K562 (cell line): ENCODE measurements around the gene PCED1B. TPM values are rescaled to one million over a fixed set of nuclear protein-coding genes. Genes with fewer than 3 reads are reported as not detected.

Source experiments
- ATAC-seq: fragments of 200-7000 bp; cut with Tn5 transposase; 3 replicates; pipeline ENCODE4 v1.9.1; 2020; ENCODE audit warnings: moderate library complexity
- BruUV-seq: library from RNA; stranded (reverse); fragments of 400-500 nt; replicated peaks from 2 replicates; lab custom pipeline; 2021; lab: Mats Ljungman, UMichigan
- CTCF ChIA-PET: fragments of 300-600 bp; formaldehyde crosslinking; extraction: SDS; loops from one replicate; lab custom pipeline; 2021; ENCODE audit warnings: low intra/inter-chr PET ratio; lab: Yijun Ruan, JAX
- POLR2A ChIA-PET: fragments of 300-600, 350-650 bp; sonication (Branson Sonifier 250); formaldehyde crosslinking; extraction: SDS; loops from one replicate; lab custom pipeline; 2021; ENCODE audit warnings: antibody characterized with exemption, inconsistent platforms; lab: Yijun Ruan, JAX
- DNase-seq, 4 experiments: peaks; one replicate each; pipeline versions ENCODE4 v3.0.0 to v3.0.0-alpha.2; 2011 to 2018; ENCODE audit warnings: low spot score in 3 of 4, mixed read lengths in 3 of 4; ENCODE audit errors: extremely low read depth in 1 of 4
- FAIRE-seq: peaks from 2 replicates; lab custom pipeline; 2011; peaks lifted over from hg19 to GRCh38; lab: Jason Lieb, UNC
- H2AFZ ChIP-seq: 2 replicates; pipeline ENCODE4 v1.6.0; 2011; ENCODE audit warnings: low read depth, low read length, control low read depth, inconsistent platforms
- H3K27ac ChIP-seq: fragments of 200-600 bp; 3 replicates; pipeline ENCODE4 v1.8.0; 2011; ENCODE audit warnings: low read depth, mild to moderate bottlenecking, control low read depth, inconsistent platforms, low read length, moderate library complexity, mixed read lengths; ENCODE audit errors: extremely low read depth
- H3K27me3 ChIP-seq, 2 experiments: fragments of 300-600 bp in 1 of 2; 2 replicates in 1 of 2; 3 replicates in 1 of 2; pipeline versions ENCODE4 v1.6.0 to v1.8.0; 2011; ENCODE audit warnings: inconsistent platforms in 2 of 2, low read length in 2 of 2, mild to moderate bottlenecking in 1 of 2, mixed read lengths in 1 of 2, moderate library complexity in 1 of 2; ENCODE audit not compliant: control insufficient read depth in 2 of 2, insufficient read depth in 2 of 2
- H3K36me3 ChIP-seq: fragments of 300-600 bp; 3 replicates; pipeline ENCODE4 v1.8.0; 2011; ENCODE audit warnings: mild to moderate bottlenecking, low read length, inconsistent platforms; ENCODE audit not compliant: control insufficient read depth, insufficient read depth
- H3K4me1 ChIP-seq, 2 experiments: fragments of 200-600 bp in 1 of 2; replicated peaks in 1 of 2; 2 replicates in 1 of 2; 3 replicates in 1 of 2; pipeline versions ENCODE4 v1.5.1 to v1.8.0; 2011; ENCODE audit warnings: inconsistent platforms in 2 of 2, low read length in 2 of 2, mild to moderate bottlenecking in 1 of 2, mixed read lengths in 1 of 2, moderate library complexity in 1 of 2; ENCODE audit not compliant: control insufficient read depth in 2 of 2, insufficient read depth in 2 of 2
- H3K4me2 ChIP-seq: 2 replicates; pipeline ENCODE4 v1.6.1; 2011; ENCODE audit warnings: low read length, control low read depth, inconsistent platforms, mixed read lengths; ENCODE audit not compliant: insufficient read depth
- H3K4me3 ChIP-seq: fragments of 200-600 bp; sonication (generic), shearing (Covaris generic); 2 replicates; pipeline ENCODE4 v1.5.1; 2016; ENCODE audit warnings: control low read depth, inconsistent platforms
- H3K79me2 ChIP-seq: fragments of 200-600 bp; 3 replicates; pipeline ENCODE4 v1.8.0; 2011; ENCODE audit warnings: low read length, inconsistent platforms; ENCODE audit not compliant: control insufficient read depth, insufficient read depth
- H3K9ac ChIP-seq, 2 experiments: 2 replicates each; pipeline versions ENCODE4 v1.6.0 to v1.6.1; 2011; ENCODE audit warnings: low read depth in 2 of 2, low read length in 2 of 2, control low read depth in 1 of 2, inconsistent platforms in 1 of 2, mild to moderate bottlenecking in 1 of 2, mixed read lengths in 1 of 2; ENCODE audit not compliant: insufficient read depth in 1 of 2
- H3K9me1 ChIP-seq: one replicate; pipeline ENCODE4 v1.6.0; 2011; ENCODE audit warnings: inconsistent platforms, mild to moderate bottlenecking, low read length, moderate library complexity; ENCODE audit not compliant: control insufficient read depth, insufficient read depth
- H3K9me3 ChIP-seq: replicated peaks from 2 replicates; pipeline ENCODE4 v1.5.1; 2011; ENCODE audit warnings: low read depth, low read length, inconsistent platforms; ENCODE audit not compliant: control insufficient read depth, insufficient read depth
- H4K20me1 ChIP-seq: replicated peaks from 2 replicates; pipeline ENCODE4 v1.6.1; 2011; ENCODE audit warnings: low read length, inconsistent platforms, mixed read lengths; ENCODE audit not compliant: control insufficient read depth, insufficient read depth
- AFF4 ChIP-seq: sonication (generic); formaldehyde crosslinking; IDR thresholded peaks from 2 replicates; pipeline ENCODE4 v1.8.0; 2023; ENCODE audit warnings: mild to moderate bottlenecking, missing genetic modification reagents
- E2F4 ChIP-seq: sonication (generic); formaldehyde crosslinking; IDR thresholded peaks from 2 replicates; pipeline ENCODE4 v1.8.0; 2022; ENCODE audit warnings: mild to moderate bottlenecking, low read depth, missing genetic modification reagents
- ELF1 ChIP-seq: fragments of 200-800 bp; sonication (Bioruptor generic); IDR thresholded peaks from 2 replicates; pipeline ENCODE4 v1.6.1; 2016; ENCODE audit warnings: missing genetic modification characterization, missing compliant biosample characterization
- HMG20A ChIP-seq: fragments of 450-650 bp; formaldehyde crosslinking; conservative IDR thresholded peaks from 2 replicates; pipeline ENCODE4 v1.4.0; 2020; ENCODE audit warnings: mild to moderate bottlenecking, mixed read lengths
- MTA3 ChIP-seq: fragments of 450-650 bp; formaldehyde crosslinking; IDR thresholded peaks from 2 replicates; pipeline ENCODE4 v1.6.1; 2017; ENCODE audit warnings: mild to moderate bottlenecking, borderline replicate concordance
- NR2C2 ChIP-seq, 2 experiments: fragments of 200-800 bp in 1 of 2; sonication (Bioruptor generic) in 1 of 2; sonication (generic) in 1 of 2; formaldehyde crosslinking in 1 of 2; IDR thresholded peaks; 2 replicates each; pipeline versions ENCODE4 v1.6.1 to v1.8.0; 2016 to 2022; ENCODE audit warnings: mild to moderate bottlenecking in 1 of 2, missing compliant biosample characterization in 1 of 2, missing genetic modification characterization in 1 of 2, missing genetic modification reagents in 1 of 2
- POLR2G ChIP-seq: fragments of 200-400 bp; formaldehyde crosslinking; IDR thresholded peaks from 2 replicates; pipeline ENCODE4 v1.6.1; 2017; ENCODE audit warnings: low read depth, mild to moderate bottlenecking, antibody characterized with exemption, low read length, moderate library complexity
- RBM22 ChIP-seq: fragments of 200-400 bp; formaldehyde crosslinking; IDR thresholded peaks from 2 replicates; pipeline ENCODE4 v1.6.1; 2018; ENCODE audit warnings: low read length, low read depth; ENCODE audit not compliant: poor library complexity, severe bottlenecking
- SMAD3 ChIP-seq: fragments of 450-650 bp; formaldehyde crosslinking; conservative IDR thresholded peaks from 2 replicates; pipeline ENCODE4 v1.4.0; 2020; ENCODE audit warnings: mild to moderate bottlenecking
- SRSF3 ChIP-seq: fragments of 200-400 bp; formaldehyde crosslinking; IDR thresholded peaks from 2 replicates; pipeline ENCODE4 v1.6.1; 2016; ENCODE audit warnings: mild to moderate bottlenecking, low read length, moderate library complexity; ENCODE audit not compliant: insufficient read depth
- ZNF696 ChIP-seq: fragments of 250-450 bp; sonication (Bioruptor Pico); conservative IDR thresholded peaks from 2 replicates; pipeline ENCODE4 v1.4.0; 2020; ENCODE audit warnings: mild to moderate bottlenecking, moderate library complexity
- WGBS: fragments of 100-300 bp; shearing (Covaris generic); methylation state at CpG from one replicate; pipeline ENCODE4 v1.1.6; 2016; ENCODE audit warnings: low coverage, mixed read lengths; ENCODE audit not compliant: insufficient coverage; ENCODE audit errors: missing lambda C conversion rate; 5-methylcytosine and 5-hydroxymethylcytosine counted together
- in situ Hi-C: fragments of 300-500 bp; cut with MboI; formaldehyde crosslinking; loops from 4 replicates; pipeline ENCODE4 v1.15.0; 2018; ENCODE audit warnings: inconsistent platforms, mixed read lengths
- intact Hi-C: fragments of 100-400 bp; cut with micrococcal nuclease; formaldehyde crosslinking; loops from 2 replicates; pipeline ENCODE4 v1.14.2; 2022
- polyA plus RNA-seq, 8 experiments: library from polyadenylated mRNA; depleted of rRNA in 4 of 8; stranded (reverse) in 5 of 8; unstranded in 3 of 8; fragments of >200 nt; fragmentation: Nextera tagmentation in 2 of 8; fragmentation: Illumina TruSeq in 1 of 8; extraction: Ambion mirVana in 2 of 8; extraction: Trizol in 1 of 8; gene quantifications; 2 replicates each; pipeline versions ENCODE4 v1.2.1 to v1.2.3, GENCODE V29; 2011 to 2014; ENCODE audit warnings: inconsistent platforms in 1 of 8, missing spikeins in 1 of 8
- total RNA-seq, 7 experiments: library from RNA; depleted of rRNA in 6 of 7; stranded (reverse); fragments of >200 nt in 6 of 7; fragmentation: Illumina TruSeq in 2 of 7; extraction: Trizol in 2 of 7; gene quantifications; 2 replicates each; pipeline versions ENCODE4 v1.2.1 to v1.2.3, GENCODE V29; 2011 to 2021; ENCODE audit warnings: low replicate concordance in 1 of 7

PCED1B gene
- total and polyA plus RNA-seq, 9 of the 15 experiments (the other 6 are each of a cell fraction or from before 2014, with no cell fraction given) = 1.2 to 9.3 (median 2.5) TPM

GRCh38 chr12:47134005-47134404 lies 54.6 kb downstream of the PCED1B start:
- FAIRE-seq (no peak), DNase-seq (no peak), ATAC-seq (no peak)
- ChIA-PET POLR2A (interaction anchor here (0.6 kb wide), 1 partner anchor 165 kb away, joined by 3 read pairs; no protein-coding TSS in a partner anchor), CTCF (no interaction called here)
- no peak overlapping the region for H3K4me3 ChIP-seq
- no peaks in the 10 kb centered on the region for H3K79me2 ChIP-seq
- WGBS = 31% methylated on average over 3 of the region's 3 CpGs
- no TSS peak for BruUV-seq
- H3K4me1 ChIP-seq = no peaks in the 10 kb centered on the region
- no peaks in the 10 kb centered on the region for H3K27me3 ChIP-seq
- no peaks in the 10 kb centered on the region for H3K9me3 ChIP-seq
- H3K9ac ChIP-seq = no peak overlapping the region
- no peak overlapping the region for H3K4me2 ChIP-seq
- in situ Hi-C loops = no loop called here
- no peak for TF ChIP-seq NR2C2 (CRISPR knock-in tag; IDR thresholded peaks at IDR 0.05)
- TF ChIP-seq NR2C2 (tag; IDR thresholded peaks at IDR 0.05) = no peak
- TF ChIP-seq POLR2G = no peak
- TF ChIP-seq RBM22 = no peak
- no peak for TF ChIP-seq MTA3
- no peak for TF ChIP-seq ZNF696 (CRISPR knock-in tag)
- TF ChIP-seq E2F4 (CRISPR knock-in tag) = no peak
- no peak for TF ChIP-seq HMG20A (CRISPR knock-in tag)
- TF ChIP-seq SRSF3 = no peak
- TF ChIP-seq ELF1 (tag) = no peak
- TF ChIP-seq AFF4 (CRISPR knock-in tag) = no peak
- no peak for TF ChIP-seq SMAD3 (CRISPR knock-in tag)
- no peak overlapping the region for H3K27ac ChIP-seq
- no peaks in the 10 kb centered on the region for H3K9me1 ChIP-seq
- intact Hi-C loops = no loop called here
- H2AFZ ChIP-seq = no peak overlapping the region
- H3K36me3 ChIP-seq = no peaks in the 10 kb centered on the region
- H4K20me1 ChIP-seq = no peaks in the 10 kb centered on the region
